Measurements from ENCODE around the gene IRAK1.
"Not testable (repeated sequence)": the region's sequence is repeated elsewhere in the genome, so short reads cannot be mapped to it uniquely, and the experiment has no call there.

The IRAK1 gene

GRCh38 chrX:153981231-153981630 lies 38.5 kb downstream of the IRAK1 start:
- H3K36me3 ChIP-seq (ENCODE audit: insufficient read depth): no peaks in the 10 kb centered on the region
- H3K79me2 ChIP-seq (ENCODE audit: insufficient read depth, low read depth): no peaks in the 10 kb centered on the region
- no peak overlapping the region for H2AFZ ChIP-seq (ENCODE audit: low read depth)
- H3K27ac ChIP-seq: peak overlapping the region; percentile 100
- H3K4me1 ChIP-seq (ENCODE audit: low read depth, poor library complexity, severe bottlenecking): peaks cover 60% of the 10 kb centered on the region
- H3K9ac ChIP-seq: peak overlapping the region; percentile 49; the same call in 1 of the 2 replicates
- no peaks in the 10 kb centered on the region for H4K20me1 ChIP-seq (ENCODE audit: insufficient read depth)
- H3K4me3 ChIP-seq (IDR thresholded peaks at IDR 0.05; ENCODE audit: insufficient read depth, low read depth, low read length): no peak overlapping the region
- H3K4me2 ChIP-seq: peak overlapping the region; percentile 41; the same call in 1 of the 2 replicates
- H3K27me3 ChIP-seq (ENCODE audit: insufficient read depth, low read depth): no peaks in the 10 kb centered on the region
- no peak for TF ChIP-seq CTCF (conservative IDR thresholded peaks at IDR 0.05; ENCODE audit: low read depth, low read length)

GRCh38 chrX:153980394-153980793 lies 39.3 kb downstream of the IRAK1 start:
- Histone ChIP-seq H3K27ac (peak overlapping the region; percentile 100), H3K4me2 (peak overlapping the region; percentile 41; the same call in 1 of the 2 replicates), H3K4me1 (ENCODE audit: low read depth, poor library complexity, severe bottlenecking) (peaks cover 61% of the 10 kb centered on the region)

GRCh38 chrX:153974726-153975286 lies 44.9 kb downstream of the IRAK1 start:
- Histone ChIP-seq H2AFZ (ENCODE audit: low read depth) (no peak overlapping the region; the same call in 1 of the 2 replicates), H4K20me1 (ENCODE audit: insufficient read depth) (no peaks in the 10 kb centered on the region), H3K4me2 (no peak overlapping the region), H3K79me2 (ENCODE audit: insufficient read depth, low read depth) (peaks cover under 1% of the 10 kb centered on the region; the same call in 1 of the 2 replicates), H3K27ac (peak overlapping the region; percentile 100; the same call in 1 of the 2 replicates), H3K9ac (no peak overlapping the region), H3K27me3 (ENCODE audit: insufficient read depth, low read depth) (no peaks in the 10 kb centered on the region), H3K4me3 (IDR thresholded peaks at IDR 0.05; ENCODE audit: insufficient read depth, low read depth, low read length) (no peak overlapping the region), H3K36me3 (ENCODE audit: insufficient read depth) (no peaks in the 10 kb centered on the region), H3K4me1 (ENCODE audit: low read depth, poor library complexity, severe bottlenecking) (peaks cover 30% of the 10 kb centered on the region)
- TF ChIP-seq CTCF (conservative IDR thresholded peaks at IDR 0.05; ENCODE audit: low read depth, low read length): no peak

More at GRCh38 chrX:153980394-153980793, 39.3 kb downstream of the IRAK1 start:
- H3K79me2 ChIP-seq (ENCODE audit: insufficient read depth, low read depth); H3K36me3 ChIP-seq (ENCODE audit: insufficient read depth); H4K20me1 ChIP-seq (ENCODE audit: insufficient read depth); H3K4me3 ChIP-seq (IDR thresholded peaks at IDR 0.05; ENCODE audit: insufficient read depth, low read depth, low read length); H2AFZ ChIP-seq (ENCODE audit: low read depth); H3K27me3 ChIP-seq (ENCODE audit: insufficient read depth, low read depth): not testable (repeated sequence)
- peak overlapping the region; percentile 49; the same call in 1 of the 2 replicates for H3K9ac ChIP-seq

- H3K4me1 ChIP-seq (ENCODE audit: low read depth, poor library complexity, severe bottlenecking): peaks cover 28% of the 10 kb centered on the region
- H2AFZ ChIP-seq (ENCODE audit: low read depth): no peak overlapping the region; the same call in 1 of the 2 replicates
- H3K9ac ChIP-seq: peak overlapping the region; percentile 87; the same call in 1 of the 2 replicates
- no peak overlapping the region for H3K4me3 ChIP-seq (IDR thresholded peaks at IDR 0.05; ENCODE audit: insufficient read depth, low read depth, low read length)
- TF ChIP-seq CTCF (conservative IDR thresholded peaks at IDR 0.05; ENCODE audit: low read depth, low read length): no peak
- peaks cover 7% of the 10 kb centered on the region for H3K79me2 ChIP-seq (ENCODE audit: insufficient read depth, low read depth)
- no peaks in the 10 kb centered on the region for H3K36me3 ChIP-seq (ENCODE audit: insufficient read depth)
- no peaks in the 10 kb centered on the region for H3K27me3 ChIP-seq (ENCODE audit: insufficient read depth, low read depth)
- H4K20me1 ChIP-seq (ENCODE audit: insufficient read depth): no peaks in the 10 kb centered on the region
- H3K4me2 ChIP-seq: peak overlapping the region; percentile 41
- peak overlapping the region; percentile 100 for H3K27ac ChIP-seq
Measured at GRCh38 chrX:153974003-153974725, 45.5 kb downstream of the IRAK1 start.
